Activated CD8-positive, alpha-beta memory T cell treated with anti-CD3 and anti-CD28 coated beads for 4 hours (primary cell): ENCODE data around the gene FZR1.

Experiments
- DNase-seq, 2 donors: peaks; one replicate each; pipeline ENCODE4 v3.0.0-alpha.2; 2020; ENCODE audit warnings: low read depth in 2 of 2

The FZR1 gene

GRCh38 chr19:3505598-3506383 lies at the start of gene FZR1:
Gene FZR1 (plus strand): TSS chr19:3506311. CDS start chr19:3522990, 16,679 bp downstream.
- peak; percentile 99 for DNase-seq

- DNase-seq = no peak
Observed at GRCh38 chr19:3456925-3457527, 49.1 kb upstream of the FZR1 start.

- DNase-seq = no peak
Observed at GRCh38 chr19:3457528-3458228, 48.4 kb upstream of the FZR1 start.

GRCh38 chr19:3458229-3459088 lies 47.7 kb upstream of the FZR1 start:
- no peak for DNase-seq

- no peak for DNase-seq
Observed at GRCh38 chr19:3459089-3459881, 46.8 kb upstream of the FZR1 start.

GRCh38 chr19:3459965-3460582 lies 46.0 kb upstream of the FZR1 start:
- no peak for DNase-seq

GRCh38 chr19:3462991-3463713 lies 43.0 kb upstream of the FZR1 start:
- no peak for DNase-seq

- DNase-seq = no peak
Observed at GRCh38 chr19:3463714-3464586, 42.2 kb upstream of the FZR1 start.

- no peak for DNase-seq
Observed at GRCh38 chr19:3464587-3465235, 41.4 kb upstream of the FZR1 start.

- no peak for DNase-seq
Observed at GRCh38 chr19:3465552-3465951, 40.6 kb upstream of the FZR1 start.

GRCh38 chr19:3466635-3467034 lies 39.5 kb upstream of the FZR1 start:
- DNase-seq = no peak

- no peak for DNase-seq
Observed at GRCh38 chr19:3467437-3468198, 38.5 kb upstream of the FZR1 start.

- no peak for DNase-seq
Observed at GRCh38 chr19:3468211-3468610, 37.9 kb upstream of the FZR1 start.

GRCh38 chr19:3469638-3470499 lies 36.2 kb upstream of the FZR1 start:
- no peak for DNase-seq

GRCh38 chr19:3470500-3471128 lies 35.5 kb upstream of the FZR1 start:
- DNase-seq = no peak

GRCh38 chr19:3471954-3472655 lies 34.0 kb upstream of the FZR1 start:
- no peak for DNase-seq
